ENCODE measurements around the gene SLC24A4. TPM values are rescaled to one million over a fixed set of nuclear protein-coding genes. Genes with fewer than 3 reads are reported as not detected.

Gene SLC24A4
- polyA plus RNA-seq, 1 donor (not counting 4 experiments of a cell fraction or from before 2014, with no cell fraction given): 0.10 TPM

DNA sequence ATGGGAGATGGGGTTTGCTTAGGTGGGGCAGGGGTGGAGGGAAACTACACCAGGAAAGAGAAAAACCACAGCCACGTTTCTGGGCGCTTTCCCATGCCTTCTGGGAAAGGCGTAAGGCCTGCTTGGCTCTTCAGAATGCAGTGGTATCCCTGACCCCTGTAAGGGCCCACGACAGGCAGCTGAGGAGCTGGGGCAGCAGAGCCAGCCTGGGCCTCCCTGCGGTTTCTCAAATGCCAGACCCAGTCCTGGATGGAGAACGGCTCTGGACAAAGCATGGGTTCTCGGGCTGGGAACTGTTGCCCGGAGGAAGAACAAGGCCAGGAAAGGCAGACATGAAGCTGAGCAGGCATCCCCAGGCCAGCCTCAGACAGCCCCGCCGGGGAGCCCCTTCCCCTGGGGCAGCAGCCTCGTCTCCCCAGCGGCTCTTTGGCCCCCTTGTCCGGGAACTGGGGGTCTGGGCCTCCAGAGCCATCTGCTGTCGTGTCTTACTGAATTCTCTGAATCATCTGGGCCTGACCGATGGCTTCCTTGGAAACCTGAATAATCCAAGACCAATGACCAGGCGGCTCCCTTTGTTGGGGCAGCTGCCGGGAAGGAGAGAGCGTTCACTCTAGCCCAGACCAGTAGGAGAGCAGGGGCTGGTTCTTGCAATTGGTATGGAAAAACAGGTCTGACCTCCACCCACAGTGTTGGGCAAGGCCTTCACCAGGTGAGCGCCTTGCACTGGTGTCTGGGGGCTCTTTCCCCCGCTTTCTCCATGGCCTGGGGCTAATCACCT lies 126.6 kb downstream of the SLC24A4 start:
- TF ChIP-seq CTCF (optimal IDR thresholded peaks at IDR 0.05 in 1 of 3, IDR thresholded peaks at IDR 0.05 in 1 of 3, conservative IDR thresholded peaks at IDR 0.05 in 1 of 3; ENCODE audit: extremely low read depth in 1 of 3, insufficient read depth in 2 of 3, low read length in 3 of 3): no peak
- no peak for TF ChIP-seq EZH2 (IDR thresholded peaks at IDR 0.05; ENCODE audit: low read length)
- no peak overlapping the region for H3K4me3 ChIP-seq (ENCODE audit: control insufficient read depth in 2 of 3, extremely low read depth in 1 of 3, insufficient read depth in 2 of 3, low read depth in 1 of 3, low read length in 3 of 3)
- no peaks in the 10 kb centered on the region for H3K9me1 ChIP-seq (ENCODE audit: control insufficient read depth, extremely low read depth, insufficient read depth, low read length)
- H4K20me1 ChIP-seq (ENCODE audit: control insufficient read depth, extremely low read depth, insufficient read depth, low read length): no peaks in the 10 kb centered on the region
- H3K27me3 ChIP-seq (ENCODE audit: control insufficient read depth, extremely low read depth, insufficient read depth, low read length): no peaks in the 10 kb centered on the region
- no peaks in the 10 kb centered on the region for H3K36me3 ChIP-seq (ENCODE audit: control insufficient read depth in 2 of 2, extremely low read depth in 1 of 2, insufficient read depth in 2 of 2, low read length in 2 of 2)
- dilution Hi-C loops (cut with MboI; ENCODE audit: extremely low pct_ligation_motif_present, low sequenced_read_pairs): no loop called here
- no peak overlapping the region for H3K4me2 ChIP-seq (ENCODE audit: control insufficient read depth, extremely low read depth, insufficient read depth, low read depth, low read length)
- H3K79me2 ChIP-seq (ENCODE audit: control insufficient read depth, insufficient read depth, low read length): no peaks in the 10 kb centered on the region
- no peak overlapping the region for H2AFZ ChIP-seq (ENCODE audit: control insufficient read depth, low read length)
- FAIRE-seq (no peak), DNase-seq (ENCODE audit: low read depth, low spot score) (no peak)
- no peaks in the 10 kb centered on the region for H3K4me1 ChIP-seq (ENCODE audit: control insufficient read depth, extremely low read depth, insufficient read depth, low read length)
- no peak overlapping the region for H3K9ac ChIP-seq (ENCODE audit: control insufficient read depth, extremely low read depth, insufficient read depth, low read length)
- no peaks in the 10 kb centered on the region for H3K9me3 ChIP-seq (ENCODE audit: control insufficient read depth, low read depth, low read length)
- no peak overlapping the region for H3K27ac ChIP-seq (ENCODE audit: control insufficient read depth, insufficient read depth, low read length)

- FAIRE-seq (no peak), DNase-seq (ENCODE audit: low read depth, low spot score) (no peak)
- H3K36me3 ChIP-seq (ENCODE audit: control insufficient read depth in 2 of 2, extremely low read depth in 1 of 2, insufficient read depth in 2 of 2, low read length in 2 of 2): no peaks in the 10 kb centered on the region
- no peaks in the 10 kb centered on the region for H3K9me1 ChIP-seq (ENCODE audit: control insufficient read depth, extremely low read depth, insufficient read depth, low read length)
- H3K27me3 ChIP-seq (ENCODE audit: control insufficient read depth, extremely low read depth, insufficient read depth, low read length): no peaks in the 10 kb centered on the region
- H3K4me2 ChIP-seq (ENCODE audit: control insufficient read depth, extremely low read depth, insufficient read depth, low read depth, low read length): no peak overlapping the region
- H3K79me2 ChIP-seq (ENCODE audit: control insufficient read depth, insufficient read depth, low read length): no peaks in the 10 kb centered on the region
- H3K4me3 ChIP-seq (ENCODE audit: control insufficient read depth in 2 of 3, extremely low read depth in 1 of 3, insufficient read depth in 2 of 3, low read depth in 1 of 3, low read length in 3 of 3): no peak overlapping the region
- H3K27ac ChIP-seq (ENCODE audit: control insufficient read depth, insufficient read depth, low read length): no peak overlapping the region
- H4K20me1 ChIP-seq (ENCODE audit: control insufficient read depth, extremely low read depth, insufficient read depth, low read length): no peaks in the 10 kb centered on the region
- no peaks in the 10 kb centered on the region for H3K9me3 ChIP-seq (ENCODE audit: control insufficient read depth, low read depth, low read length)
- H2AFZ ChIP-seq (ENCODE audit: control insufficient read depth, low read length): no peak overlapping the region
- H3K9ac ChIP-seq (ENCODE audit: control insufficient read depth, extremely low read depth, insufficient read depth, low read length): no peak overlapping the region
- no peaks in the 10 kb centered on the region for H3K4me1 ChIP-seq (ENCODE audit: control insufficient read depth, extremely low read depth, insufficient read depth, low read length)
- dilution Hi-C loops (cut with MboI; ENCODE audit: extremely low pct_ligation_motif_present, low sequenced_read_pairs): no loop called here
- no peak for TF ChIP-seq CTCF (optimal IDR thresholded peaks at IDR 0.05 in 1 of 3, IDR thresholded peaks at IDR 0.05 in 1 of 3, conservative IDR thresholded peaks at IDR 0.05 in 1 of 3; ENCODE audit: extremely low read depth in 1 of 3, insufficient read depth in 2 of 3, low read length in 3 of 3)
- no peak for TF ChIP-seq EZH2 (IDR thresholded peaks at IDR 0.05; ENCODE audit: low read length)
Measured at GRCh38 chr14:92450351-92451070, 127.5 kb downstream of the SLC24A4 start.
